GM19043 (cell line): ENCODE results near the gene ATP13A2.
"Not testable (repeated sequence)": the region's sequence is repeated elsewhere in the genome, so short reads cannot be mapped to it uniquely, and the experiment has no call there.

Source experiments
- ATAC-seq: cut with Tn5 transposase; IDR thresholded peaks from one replicate; pipeline ENCODE4 v1.9.1; 2021; ENCODE audit warnings: low read depth; ENCODE audit not compliant: unreplicated experiment

Gene ATP13A2

DNA sequence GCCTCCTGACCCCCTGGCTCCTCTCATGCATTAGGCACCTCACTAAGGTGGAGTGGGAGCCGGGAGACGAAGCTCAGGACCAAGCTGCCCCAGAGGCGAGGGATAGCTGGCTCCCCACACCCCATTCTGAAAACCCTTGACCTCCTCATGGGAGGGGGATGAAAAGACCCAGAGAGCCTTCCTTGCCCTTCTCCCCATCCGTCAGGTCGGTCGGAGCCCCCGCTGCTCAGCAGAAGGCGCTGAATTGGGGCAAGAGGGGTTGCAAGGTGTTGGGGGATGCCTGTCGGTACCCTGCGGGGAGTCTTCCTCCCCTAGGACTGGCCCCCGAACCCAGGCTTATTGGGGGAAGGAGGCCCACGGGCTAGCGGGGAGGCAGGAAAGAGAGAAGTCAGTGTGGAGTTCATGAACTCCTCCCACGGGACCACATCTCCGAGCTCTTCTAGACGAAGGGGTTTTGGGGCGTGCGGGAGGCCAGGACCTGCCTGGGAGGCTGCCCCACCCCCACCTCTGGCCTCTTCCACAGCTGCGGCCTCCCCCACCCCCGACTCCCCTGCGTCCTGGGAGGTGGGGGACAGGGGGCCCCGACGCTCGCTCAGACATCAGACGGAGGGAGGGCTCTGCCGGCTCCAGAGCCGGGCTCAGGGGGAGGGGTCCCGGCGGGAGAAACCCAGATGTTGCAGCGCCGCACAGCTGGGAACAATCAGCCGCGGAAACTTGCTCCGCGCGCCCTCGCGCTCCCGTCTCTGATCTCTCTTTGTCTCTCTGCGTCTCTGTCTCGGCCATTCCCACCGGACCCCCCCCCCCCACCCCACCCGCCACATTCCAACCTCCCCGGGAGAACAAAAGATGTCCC lies 32.0 kb downstream of the ATP13A2 start:
- no peak for ATAC-seq

DNA sequence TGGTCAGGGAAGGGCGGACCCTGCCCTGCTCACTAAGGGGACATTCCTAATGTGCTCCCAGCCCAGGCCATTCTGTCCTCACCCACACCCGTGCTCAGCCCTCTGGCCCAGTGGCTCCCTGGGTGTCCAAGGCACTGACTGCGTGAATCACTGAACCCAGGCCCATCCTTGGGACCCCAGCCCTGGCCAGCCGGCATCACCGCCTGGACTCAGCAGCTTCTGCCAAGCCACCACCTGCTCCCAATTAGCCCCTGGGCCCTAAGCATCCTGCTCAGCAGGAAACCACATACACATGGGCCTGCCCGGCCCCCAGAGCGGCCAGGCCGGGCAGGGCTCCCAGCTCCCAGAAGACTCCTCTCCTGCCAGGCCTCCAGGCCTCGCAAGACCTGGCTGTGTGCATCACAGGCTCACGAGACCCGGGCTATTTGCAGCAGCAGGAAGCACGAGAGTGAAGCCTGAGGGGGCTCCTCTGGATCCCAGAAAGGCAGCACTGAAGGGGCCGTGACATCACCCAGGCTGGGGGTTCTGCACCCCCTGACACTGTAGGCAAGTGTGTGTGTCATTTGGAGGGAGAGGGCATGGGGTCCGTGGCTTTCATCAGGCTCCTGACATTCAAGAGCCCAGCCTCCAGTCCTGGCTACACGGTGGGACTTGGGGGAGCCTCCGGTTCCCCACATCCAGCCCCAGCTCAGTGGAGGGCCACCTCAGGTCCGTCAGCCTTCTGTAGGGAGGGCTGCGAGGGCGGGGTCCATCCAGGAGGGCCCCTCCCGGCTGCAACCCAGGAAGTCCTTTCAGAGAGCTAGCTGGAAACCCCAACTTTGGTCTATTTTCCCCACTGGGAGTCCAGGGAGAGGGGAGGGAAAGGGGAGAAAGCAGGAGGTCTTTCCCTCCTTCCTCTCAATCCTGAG lies 32.9 kb downstream of the ATP13A2 start:
- ATAC-seq = no peak

DNA sequence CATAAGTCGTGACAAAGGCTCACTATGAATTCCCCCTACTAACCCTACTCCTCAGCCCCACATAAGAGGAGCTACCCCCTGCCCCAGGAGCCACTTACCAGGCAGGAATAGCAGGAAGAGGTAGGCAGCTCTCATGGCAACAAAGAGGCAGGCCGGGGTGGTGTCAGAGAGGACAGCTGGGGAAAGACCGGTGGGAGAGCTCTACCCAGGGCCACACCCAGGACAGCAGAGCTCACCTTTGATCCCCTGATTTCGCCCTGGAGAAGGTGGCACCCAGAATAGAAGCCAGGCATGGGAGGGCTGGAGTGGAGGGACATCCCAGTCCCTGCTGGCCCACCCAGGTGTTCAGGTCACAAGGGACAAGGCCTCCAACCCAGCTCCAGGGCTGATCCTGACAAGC lies 33.6 kb downstream of the ATP13A2 start:
- ATAC-seq = no peak

DNA sequence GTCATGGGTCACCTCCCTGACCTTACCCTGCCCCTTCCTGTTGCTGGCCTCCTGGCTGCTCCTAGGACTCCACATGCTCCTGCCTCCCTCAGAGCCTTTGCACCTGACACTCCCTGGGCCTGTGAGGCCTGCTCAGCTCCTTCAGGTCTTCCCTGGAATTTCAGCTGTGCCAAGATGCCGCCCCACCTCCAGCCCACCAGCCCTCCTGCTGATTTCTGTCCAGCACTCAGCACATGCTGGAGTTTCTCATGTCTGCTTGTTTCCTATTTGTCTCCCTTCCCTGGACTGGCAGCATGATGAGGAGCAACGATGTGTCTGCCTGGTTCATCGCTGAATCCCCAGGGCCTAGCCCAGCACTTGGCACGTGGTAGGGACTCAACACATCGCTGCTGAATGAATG lies 34.4 kb downstream of the ATP13A2 start:
- ATAC-seq = no peak

DNA sequence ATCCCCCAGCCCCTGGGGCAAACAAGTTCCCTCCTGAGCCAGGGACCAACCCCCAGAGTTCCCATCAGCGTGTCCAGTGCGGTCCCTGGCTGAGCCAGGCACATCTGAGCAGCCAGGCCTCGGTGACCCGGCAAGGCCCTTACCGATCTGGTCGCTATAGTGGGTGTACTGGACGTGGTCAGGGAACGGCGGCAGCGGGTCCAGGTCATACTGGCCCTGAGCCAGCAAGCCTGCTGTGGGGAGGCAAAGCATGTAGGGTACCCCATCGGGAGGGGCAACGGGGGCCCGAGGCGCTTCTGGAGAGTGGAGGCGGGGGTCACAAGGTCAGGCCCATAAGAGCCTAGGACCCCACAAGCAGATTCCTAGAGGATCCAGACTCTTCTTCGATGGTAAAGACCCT lies 34.8 kb downstream of the ATP13A2 start:
- no peak for ATAC-seq

DNA sequence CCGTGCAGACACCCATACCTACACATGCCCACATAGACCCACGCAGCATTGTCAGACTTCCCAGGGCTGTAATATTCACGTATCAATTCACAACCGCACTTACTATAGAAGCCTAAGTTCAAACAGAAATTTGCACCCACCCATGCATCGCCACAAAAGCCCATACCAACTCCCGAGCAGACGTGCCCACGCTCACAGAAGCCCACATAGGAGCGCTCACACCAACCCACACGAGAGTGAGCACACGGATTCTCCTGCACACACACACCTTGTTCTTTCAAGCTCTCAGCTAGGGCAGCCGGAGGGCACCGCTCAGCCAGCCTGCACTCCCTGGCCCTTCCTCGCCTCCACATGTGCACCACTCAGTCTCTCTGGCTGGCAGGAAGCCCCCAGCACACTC lies 35.9 kb downstream of the ATP13A2 start:
- ATAC-seq = no peak

DNA sequence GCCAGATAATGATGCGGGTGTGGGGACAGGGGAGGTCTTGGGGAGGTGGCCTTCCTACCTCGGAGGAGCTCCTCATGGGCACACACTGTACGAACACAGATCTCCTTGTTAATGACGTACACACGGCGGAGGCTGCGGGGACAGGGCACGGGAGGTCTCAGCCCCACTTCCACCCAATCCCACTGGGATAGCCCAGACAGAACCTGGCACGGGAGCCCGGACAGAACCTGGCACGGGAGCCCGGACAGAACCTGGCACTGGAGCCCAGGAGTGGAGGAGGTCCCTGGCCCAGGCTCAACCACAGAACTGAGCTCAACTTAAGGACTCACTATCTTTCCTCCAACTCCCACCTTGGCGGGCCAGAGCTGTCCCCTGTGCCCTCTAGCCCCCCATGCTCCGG lies 36.5 kb downstream of the ATP13A2 start:
- ATAC-seq = no peak

DNA sequence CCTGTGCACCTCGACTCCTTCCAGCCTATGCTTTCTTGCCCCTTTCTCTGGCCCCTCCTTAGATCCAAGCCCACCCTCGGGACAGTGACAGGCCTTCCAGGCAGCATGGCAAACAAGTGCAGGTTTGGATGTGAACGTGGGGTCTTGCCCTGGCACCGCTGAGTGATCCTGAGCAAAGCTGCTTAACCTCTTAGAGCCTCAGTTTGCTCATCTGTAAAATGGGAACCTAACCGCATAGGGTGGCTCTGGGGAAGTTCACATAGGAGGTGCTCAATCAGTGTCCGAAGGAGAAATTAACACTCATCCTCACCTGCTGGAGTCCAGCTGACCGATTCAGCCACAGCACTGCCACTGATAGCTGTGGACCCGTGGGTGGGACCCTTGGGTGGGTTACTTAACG lies 38.5 kb downstream of the ATP13A2 start:
- no peak for ATAC-seq

DNA sequence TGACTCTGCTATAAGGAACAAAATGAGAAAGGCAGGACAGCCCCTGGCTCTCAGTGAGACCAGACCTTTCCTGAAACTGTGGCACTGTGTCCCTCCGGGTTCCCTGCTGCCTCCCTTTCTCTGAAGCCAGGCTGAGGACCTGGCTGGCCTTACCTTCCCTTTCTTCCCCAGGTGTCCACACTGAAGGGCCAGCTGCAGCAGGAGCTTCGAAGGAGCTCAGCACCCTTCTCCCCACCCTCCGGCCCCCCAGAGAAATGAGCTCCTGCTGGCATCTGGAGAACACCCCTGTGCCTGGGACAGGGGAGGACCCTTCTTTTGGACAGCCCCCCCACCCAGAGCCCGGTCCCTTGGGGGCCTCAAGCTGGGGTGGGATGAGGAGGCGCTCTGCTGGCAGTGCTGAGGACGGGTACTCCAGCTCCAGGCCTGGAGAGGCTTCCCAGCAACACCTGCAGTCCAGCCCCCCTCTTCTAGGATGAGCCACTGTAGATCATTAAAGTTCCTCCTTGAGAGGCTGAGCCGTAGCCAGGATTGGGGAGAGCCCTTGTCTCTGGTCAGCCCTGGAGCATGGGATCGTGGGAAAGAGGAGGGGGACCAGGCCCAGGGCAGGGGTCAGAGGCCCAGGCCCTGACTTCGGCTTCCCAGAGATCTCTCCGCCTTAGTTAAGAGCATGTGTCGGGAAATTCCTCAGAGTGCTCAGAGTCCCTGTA lies 39.4 kb downstream of the ATP13A2 start:
- no peak for ATAC-seq

DNA sequence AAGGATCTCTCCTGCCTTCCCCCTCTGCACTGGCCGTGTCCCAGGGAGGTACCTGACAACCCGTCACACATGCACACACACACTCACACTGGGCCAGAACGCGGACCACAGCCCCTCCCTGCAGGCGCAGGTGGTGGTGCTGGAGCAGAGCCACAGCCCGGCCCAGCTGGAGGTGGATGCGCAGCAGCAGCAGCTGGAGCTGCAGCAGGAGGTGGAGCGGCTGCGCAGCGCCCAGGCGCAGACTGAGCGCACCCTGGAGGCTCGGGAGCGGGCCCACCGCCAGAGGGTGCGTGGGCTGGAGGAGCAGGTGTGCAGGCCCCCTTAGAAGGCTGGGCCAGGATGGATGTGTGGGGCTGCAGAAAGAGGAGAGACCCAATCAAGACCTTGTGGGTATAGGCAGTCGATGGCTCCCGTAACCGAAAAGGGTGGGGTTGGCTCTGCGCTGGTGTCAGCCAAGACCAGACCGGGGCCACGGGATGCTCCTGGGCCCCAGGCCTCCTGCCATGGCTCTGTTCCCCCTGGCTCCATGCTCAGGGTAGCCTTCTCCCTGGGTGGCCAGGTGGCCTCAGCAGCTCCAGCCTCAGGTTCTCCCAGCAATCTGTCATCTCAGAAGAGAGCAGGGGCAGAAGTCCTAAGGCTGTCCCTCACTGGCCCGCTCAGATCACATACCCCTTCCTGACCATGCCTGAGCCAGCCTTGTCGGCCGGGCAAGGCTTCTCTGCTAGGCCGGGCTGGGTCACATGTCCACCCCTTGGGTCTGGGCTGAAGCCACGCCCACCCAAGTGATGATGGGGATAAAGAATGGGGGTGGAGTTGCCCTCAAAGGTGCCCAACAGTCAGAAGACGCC lies 40.2 kb downstream of the ATP13A2 start:
- ATAC-seq = no peak

DNA sequence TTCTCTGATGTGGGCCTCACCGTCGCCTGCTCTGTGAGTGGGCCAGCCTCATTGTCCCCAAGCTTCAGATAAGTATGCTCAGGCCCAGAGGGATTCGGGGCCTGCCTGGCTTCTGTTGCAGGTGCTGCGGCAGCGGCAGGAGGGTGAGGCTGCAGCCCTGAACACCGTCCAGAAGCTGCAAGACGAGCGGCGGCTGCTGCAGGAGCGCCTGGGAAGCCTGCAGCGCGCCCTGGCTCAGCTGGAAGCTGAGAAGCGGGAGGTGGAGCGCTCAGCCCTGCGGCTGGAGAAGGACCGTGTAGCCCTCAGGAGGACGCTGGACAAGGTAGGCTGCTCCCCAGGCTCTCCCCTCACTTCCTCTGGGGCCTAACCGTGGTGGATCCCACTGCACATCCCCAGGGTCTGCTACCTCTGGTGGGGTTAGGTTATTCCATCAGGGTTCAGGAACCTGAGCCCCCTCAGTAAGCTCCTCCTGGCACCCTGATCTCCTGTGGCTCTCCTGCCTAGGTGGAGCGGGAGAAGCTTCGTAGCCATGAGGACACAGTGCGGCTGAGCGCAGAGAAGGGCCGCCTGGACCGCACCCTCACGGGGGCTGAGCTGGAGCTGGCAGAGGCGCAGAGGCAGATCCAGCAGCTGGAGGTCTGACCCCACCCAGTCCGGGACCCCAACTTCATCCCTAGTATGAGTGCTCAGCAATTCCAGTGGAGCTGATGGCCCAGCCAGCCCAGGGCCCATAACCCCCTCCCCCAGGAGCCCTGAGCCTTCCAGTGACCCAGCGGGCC lies 41.4 kb downstream of the ATP13A2 start:
- no peak for ATAC-seq

DNA sequence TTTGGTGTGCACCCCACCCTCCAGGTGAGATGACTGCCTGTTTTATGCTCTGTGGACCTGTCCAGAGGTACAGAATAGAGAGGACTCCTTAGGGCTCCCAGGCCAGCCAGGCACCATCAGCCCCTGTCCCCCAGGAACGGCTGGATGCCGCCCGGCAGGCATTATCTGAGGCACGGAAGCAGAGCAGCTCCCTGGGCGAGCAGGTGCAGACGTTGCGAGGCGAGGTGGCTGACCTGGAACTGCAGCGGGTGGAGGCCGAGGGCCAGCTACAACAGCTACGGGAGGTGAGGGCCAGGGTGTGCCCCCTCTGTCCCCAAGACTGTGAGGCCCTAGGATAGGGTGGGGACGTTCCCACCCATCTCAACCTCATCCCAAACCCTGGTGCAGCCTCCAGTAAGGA lies 42.1 kb downstream of the ATP13A2 start:
- no peak for ATAC-seq

DNA sequence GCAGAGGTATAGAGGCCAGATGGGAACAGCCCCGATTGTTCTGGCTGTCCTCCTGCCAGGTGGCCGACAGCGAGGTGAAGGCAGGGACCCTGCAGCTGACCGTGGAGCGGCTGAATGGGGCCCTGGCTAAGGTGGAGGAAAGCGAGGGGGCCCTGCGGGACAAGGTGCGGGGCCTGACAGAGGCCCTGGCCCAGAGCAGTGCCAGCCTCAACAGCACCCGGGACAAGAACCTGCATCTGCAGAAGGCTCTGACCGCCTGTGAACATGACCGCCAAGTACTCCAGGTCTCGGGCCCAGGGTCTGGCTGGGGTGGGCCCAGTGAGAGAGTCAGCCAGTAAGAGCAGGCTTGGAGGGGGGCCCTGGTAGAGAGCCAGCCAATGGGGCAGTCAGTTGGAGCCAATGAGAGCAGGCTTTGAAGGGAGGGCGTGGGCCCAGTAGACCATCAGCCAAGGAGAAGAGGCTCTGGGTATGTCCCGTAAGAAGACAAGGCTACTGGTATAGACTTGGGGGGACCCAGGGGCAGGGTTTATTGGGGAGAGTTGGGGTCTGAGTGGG lies 42.6 kb downstream of the ATP13A2 start:
- no peak for ATAC-seq

DNA sequence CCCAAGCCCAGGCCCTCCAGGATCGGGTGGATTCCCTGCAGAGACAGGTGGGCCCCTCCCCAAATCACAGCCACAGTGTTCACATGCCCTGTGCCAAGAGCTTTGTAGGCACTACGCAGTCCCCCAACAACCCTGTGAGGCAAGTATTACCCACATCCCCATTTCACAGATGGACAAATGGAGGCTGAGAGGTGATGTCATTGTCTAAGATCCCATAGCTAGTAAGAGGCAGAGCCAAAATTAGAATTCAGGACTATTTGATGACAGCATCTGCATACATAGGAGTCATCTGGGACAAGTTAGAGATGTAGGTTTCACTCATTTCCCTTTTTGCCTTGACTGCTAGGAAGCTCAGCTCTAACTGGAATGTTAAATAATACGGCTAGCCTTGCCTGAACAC lies 43.4 kb downstream of the ATP13A2 start:
- no peak for ATAC-seq

DNA sequence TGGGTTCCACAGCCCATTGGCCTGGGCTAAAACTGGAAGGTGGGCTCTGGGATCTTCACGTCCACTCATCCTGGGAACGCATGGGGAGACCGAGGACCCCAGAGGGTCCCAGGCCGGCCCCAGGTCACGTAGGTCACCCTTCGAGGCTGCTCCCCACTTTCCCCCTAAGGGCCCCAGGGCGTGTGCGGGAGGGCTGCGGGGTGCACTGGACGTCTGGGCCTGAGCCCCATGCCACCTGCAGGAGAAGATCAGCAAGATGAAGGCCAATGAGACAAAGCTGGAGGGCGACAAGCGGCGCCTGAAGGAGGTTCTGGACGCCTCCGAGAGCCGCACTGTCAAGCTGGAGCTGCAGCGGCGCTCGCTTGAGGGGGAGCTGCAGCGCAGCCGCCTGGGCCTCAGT lies 43.8 kb downstream of the ATP13A2 start:
- ATAC-seq = no peak

DNA sequence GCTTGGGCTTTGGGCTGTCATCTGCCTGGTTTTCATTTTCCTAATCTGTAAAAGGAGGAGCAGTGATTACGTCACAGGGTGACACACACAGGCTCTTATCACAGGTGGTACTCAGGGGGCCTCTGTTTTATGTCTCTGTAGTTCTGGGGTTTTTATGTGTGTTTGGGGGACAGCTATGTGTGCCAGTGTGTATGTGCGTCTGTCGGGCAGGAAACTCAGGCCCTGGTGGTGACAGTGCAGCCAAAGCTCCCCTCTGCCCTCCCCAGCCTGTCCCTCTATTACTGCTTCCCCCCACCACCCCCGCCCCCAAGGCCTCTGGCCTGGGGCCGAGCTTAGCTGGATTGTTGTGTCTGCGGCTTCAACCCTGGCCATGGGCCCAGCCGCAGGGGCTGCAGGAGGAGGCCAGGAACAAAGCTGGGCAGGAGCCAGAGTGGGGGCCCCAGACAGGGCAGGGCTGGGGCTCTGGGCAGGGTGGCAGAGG lies 44.6 kb downstream of the ATP13A2 start:
- no peak for ATAC-seq

DNA sequence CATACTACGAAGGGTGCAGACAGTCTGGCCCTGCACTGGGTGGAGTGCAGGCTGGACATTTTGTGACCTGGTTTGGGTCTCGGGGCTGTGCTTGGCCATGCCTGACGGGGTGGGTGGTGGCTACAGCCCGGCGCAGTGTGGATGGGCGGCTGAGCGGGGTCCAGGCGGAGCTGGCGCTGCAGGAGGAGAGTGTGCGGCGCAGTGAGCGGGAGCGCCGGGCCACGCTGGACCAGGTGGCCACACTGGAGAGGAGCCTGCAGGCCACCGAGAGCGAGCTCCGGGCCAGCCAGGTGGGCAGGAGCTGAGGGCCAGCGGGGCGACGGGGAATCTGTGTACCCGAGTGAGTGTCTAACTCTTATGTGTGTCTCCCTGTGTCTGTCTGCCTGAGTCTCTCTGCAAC lies 45.4 kb downstream of the ATP13A2 start:
- ATAC-seq = no peak

DNA sequence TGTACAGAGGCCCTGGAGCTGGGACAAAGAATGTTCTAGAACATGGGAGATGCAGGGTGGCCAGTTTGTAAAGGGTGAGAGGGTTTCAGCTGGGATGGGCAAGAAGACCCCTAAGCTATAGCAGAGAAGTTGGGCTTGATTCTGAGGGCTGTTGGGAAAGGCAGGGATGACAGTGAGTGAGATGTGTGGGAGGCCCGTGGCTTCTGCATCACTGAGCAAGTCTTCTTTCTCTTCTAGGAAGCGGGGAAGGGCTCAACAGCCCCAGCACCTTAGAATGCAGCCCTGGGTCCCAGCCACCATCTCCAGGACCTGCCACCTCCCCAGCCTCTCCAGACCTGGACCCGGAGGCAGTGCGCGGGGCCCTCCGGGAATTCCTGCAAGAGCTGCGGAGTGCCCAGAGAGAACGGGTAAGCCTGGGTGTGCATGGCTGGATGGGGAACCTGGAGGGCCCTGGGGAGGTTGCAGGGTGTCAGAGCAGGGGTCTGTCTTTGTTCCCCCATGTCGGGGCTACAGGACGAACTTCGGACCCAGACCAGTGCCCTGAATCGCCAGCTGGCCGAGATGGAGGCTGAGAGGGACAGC lies 46.2 kb downstream of the ATP13A2 start:
- ATAC-seq = no peak

DNA sequence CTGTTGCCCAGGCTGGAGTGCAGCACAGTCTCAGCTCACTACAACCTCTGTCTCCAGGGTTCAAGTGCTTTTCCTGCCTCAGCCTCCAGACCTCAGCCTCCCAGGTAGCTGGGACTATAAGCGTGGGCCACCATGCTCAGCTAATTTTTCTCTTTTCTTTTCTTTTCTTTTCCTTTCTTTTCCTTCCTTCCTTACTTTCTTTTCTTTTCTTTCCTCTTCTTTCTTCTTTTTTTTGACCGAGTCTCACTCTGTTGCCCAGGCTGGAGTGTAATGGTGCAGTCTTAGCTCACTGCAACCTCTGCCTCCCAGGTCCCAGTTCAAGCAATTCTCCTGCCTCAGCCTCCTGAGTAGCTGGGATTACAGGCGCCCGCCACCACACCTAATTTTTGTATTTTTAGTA lies 47.6 kb downstream of the ATP13A2 start:
- ATAC-seq = not testable (repeated sequence)
